SK-N-SH (cell line): ENCODE results near the gene GPR183. TPM values are rescaled to one million over a fixed set of nuclear protein-coding genes. Genes with fewer than 3 reads are reported as not detected.

Experiments used
- CTCF ChIA-PET: fragments of 300-600, 350-600 bp; formaldehyde crosslinking; extraction: SDS; loops from one replicate; lab custom pipeline; 2021; lab: Yijun Ruan, JAX
- POLR2A ChIA-PET: fragments of 350-600 bp; sonication (Branson Sonifier 250); formaldehyde crosslinking; extraction: SDS; loops from one replicate; lab custom pipeline; 2020; ENCODE audit warnings: antibody characterized with exemption, inconsistent platforms; lab: Yijun Ruan, JAX
- DNase-seq: peaks from one replicate; pipeline ENCODE4 v3.0.0; 2012
- H2AFZ ChIP-seq: fragments of 200-600 bp; sonication (generic); 2 replicates; pipeline ENCODE4 v1.8.1; 2016; ENCODE audit warnings: antibody characterized with exemption, mild to moderate bottlenecking, low read depth
- H3F3A ChIP-seq: fragments of 200-600 bp; sonication (generic); replicated peaks from 2 replicates; pipeline ENCODE3; 2016; ENCODE audit warnings: antibody characterized with exemption, mild to moderate bottlenecking; ENCODE audit not compliant: insufficient read depth
- H3K27ac ChIP-seq, 2 experiments: fragments of 200-500 bp in 1 of 2; fragments of 200-600 bp in 1 of 2; sonication (Bioruptor generic) in 1 of 2; sonication (generic), shearing (Covaris generic) in 1 of 2; 2 replicates each; pipeline versions ENCODE4 v1.5.1 to v1.6.1; 2014 to 2016; ENCODE audit warnings: low read depth in 2 of 2, inconsistent platforms in 1 of 2, low read length in 1 of 2, mild to moderate bottlenecking in 1 of 2, mixed read lengths in 1 of 2
- H3K27me3 ChIP-seq: fragments of 200-600 bp; sonication (generic), shearing (Covaris generic); 2 replicates; pipeline ENCODE4 v1.6.1; 2016; ENCODE audit warnings: mixed run types; ENCODE audit not compliant: insufficient read depth
- H3K36me3 ChIP-seq, 2 experiments: fragments of 200-500 bp in 1 of 2; fragments of 200-600 bp in 1 of 2; sonication (Bioruptor generic) in 1 of 2; sonication (generic) in 1 of 2; replicated peaks in 1 of 2; 2 replicates each; pipeline versions ENCODE3 to v1.5.1; 2014 to 2016; ENCODE audit warnings: low read length in 1 of 2, mild to moderate bottlenecking in 1 of 2; ENCODE audit not compliant: insufficient read depth in 2 of 2, control insufficient read depth in 1 of 2
- H3K4me1 ChIP-seq, 2 experiments: fragments of 200-500 bp in 1 of 2; fragments of 200-600 bp in 1 of 2; sonication (Bioruptor generic) in 1 of 2; sonication (generic), shearing (Covaris generic) in 1 of 2; 2 replicates each; pipeline versions ENCODE4 v1.5.1 to v1.6.1; 2014 to 2016; ENCODE audit warnings: low read depth in 1 of 2, low read length in 1 of 2, mixed run types in 1 of 2; ENCODE audit not compliant: insufficient read depth in 2 of 2, control insufficient read depth in 1 of 2
- H3K4me2 ChIP-seq: fragments of 200-600 bp; sonication (generic), shearing (Covaris generic); 2 replicates; pipeline ENCODE4 v1.6.1; 2017; ENCODE audit warnings: mixed run types
- H3K4me3 ChIP-seq, 2 experiments: fragments of 200-500 bp in 1 of 2; fragments of 200-600 bp in 1 of 2; sonication (Bioruptor generic) in 1 of 2; sonication (generic), shearing (Covaris generic) in 1 of 2; 2 replicates each; pipeline versions ENCODE4 v1.5.1 to v1.8.1; 2014 to 2016; ENCODE audit warnings: low read depth in 2 of 2, inconsistent platforms in 1 of 2, low read length in 1 of 2, mild to moderate bottlenecking in 1 of 2, mixed read lengths in 1 of 2, moderate library complexity in 1 of 2
- H3K79me2 ChIP-seq: fragments of 200-600 bp; sonication (generic); 2 replicates; pipeline ENCODE4 v1.8.1; 2017; ENCODE audit warnings: mild to moderate bottlenecking; ENCODE audit not compliant: insufficient read depth
- H3K9ac ChIP-seq: fragments of 200-600 bp; sonication (generic); 2 replicates; pipeline ENCODE4 v1.6.1; 2017; ENCODE audit warnings: mixed run types
- H3K9me2 ChIP-seq: fragments of 200-600 bp; sonication (generic); 2 replicates; pipeline ENCODE4 v1.6.1; 2017; ENCODE audit warnings: mixed run types
- H3K9me3 ChIP-seq: fragments of 200-600 bp; sonication (generic); 2 replicates; pipeline ENCODE4 v1.6.1; 2017; ENCODE audit warnings: mixed run types, mild to moderate bottlenecking, moderate library complexity
- H4K20me1 ChIP-seq: fragments of 200-600 bp; sonication (generic); 2 replicates; pipeline ENCODE4 v1.6.1; 2017; ENCODE audit warnings: mild to moderate bottlenecking, mixed run types; ENCODE audit not compliant: insufficient read depth
- CHD2 ChIP-seq: fragments of 150-350 bp; IDR thresholded peaks from 2 replicates; pipeline ENCODE4 v1.6.1; 2018; ENCODE audit warnings: low read length; ENCODE audit not compliant: partially characterized antibody
- ELF1 ChIP-seq: IDR thresholded peaks from 2 replicates; pipeline ENCODE4 v1.4.0; 2012
- EP300 ChIP-seq, 2 experiments: IDR thresholded peaks; 2 replicates each; pipeline versions ENCODE4 v1.4.0 to v1.6.1; 2012; ENCODE audit warnings: borderline replicate concordance in 1 of 2, low read depth in 1 of 2, low read length in 1 of 2
- EZH2phosphoT487 ChIP-seq: fragments of 200-600 bp; sonication (generic); IDR thresholded peaks from 2 replicates; pipeline ENCODE4 v1.6.1; 2017; ENCODE audit warnings: low read depth, mixed run types, mild to moderate bottlenecking, antibody characterized with exemption, moderate library complexity, borderline replicate concordance
- FOXJ3 ChIP-seq: sonication (generic); formaldehyde crosslinking; IDR thresholded peaks from 2 replicates; pipeline ENCODE4 v1.5.1; 2020; ENCODE audit warnings: mild to moderate bottlenecking, missing genetic modification reagents
- FOXM1 ChIP-seq: IDR thresholded peaks from 2 replicates; pipeline ENCODE4 v1.4.0; 2012; ENCODE audit warnings: low read depth, mild to moderate bottlenecking
- GATA2 ChIP-seq: sonication (generic); formaldehyde crosslinking; IDR thresholded peaks from 2 replicates; pipeline ENCODE4 v1.5.0; 2020; ENCODE audit warnings: mild to moderate bottlenecking, missing genetic modification reagents
- MEF2A ChIP-seq: IDR thresholded peaks from 2 replicates; pipeline ENCODE4 v1.4.0; 2012; ENCODE audit warnings: low read depth, borderline replicate concordance
- MXI1 ChIP-seq: IDR thresholded peaks from 2 replicates; pipeline ENCODE4 v1.6.1; 2012; ENCODE audit warnings: mild to moderate bottlenecking, low read depth, low read length, improper control_type of control experiment
- POLR2AphosphoS5 ChIP-seq: IDR thresholded peaks from 2 replicates; pipeline ENCODE4 v1.6.1; 2012; ENCODE audit warnings: low read depth, low read length
- RAD21 ChIP-seq: IDR thresholded peaks from 2 replicates; pipeline ENCODE4 v1.6.1; 2012; ENCODE audit warnings: mild to moderate bottlenecking, low read length
- RCOR1 ChIP-seq: fragments of 150-350 bp; IDR thresholded peaks from 2 replicates; pipeline ENCODE4 v1.6.1; 2017; ENCODE audit warnings: antibody characterized with exemption, low read length
- REST ChIP-seq: IDR thresholded peaks from 2 replicates; pipeline ENCODE4 v1.6.1; 2012; ENCODE audit warnings: mild to moderate bottlenecking, low read depth, low read length, moderate library complexity
- RFX5 ChIP-seq: IDR thresholded peaks from 2 replicates; pipeline ENCODE4 v1.6.1; 2012; ENCODE audit warnings: mild to moderate bottlenecking, improper control_type of control experiment, low read length
- RXRA ChIP-seq: IDR thresholded peaks from 2 replicates; pipeline ENCODE4 v1.4.0; 2012; ENCODE audit warnings: low read depth, mild to moderate bottlenecking, borderline replicate concordance
- SIN3A ChIP-seq: IDR thresholded peaks from 2 replicates; pipeline ENCODE4 v1.6.1; 2012; ENCODE audit warnings: low read depth, mild to moderate bottlenecking, low read length, moderate library complexity, borderline replicate concordance
- USF1 ChIP-seq: IDR thresholded peaks from 2 replicates; pipeline ENCODE4 v1.4.0; 2012; ENCODE audit warnings: low read depth, borderline replicate concordance
- YY1 ChIP-seq: IDR thresholded peaks from 2 replicates; pipeline ENCODE4 v1.4.0; 2012; ENCODE audit warnings: low read depth, mild to moderate bottlenecking
- ZBTB33 ChIP-seq: IDR thresholded peaks from 2 replicates; pipeline ENCODE4 v1.4.0; 2012; ENCODE audit warnings: low read depth, borderline replicate concordance
- WGBS: methylation state at CpG from one replicate; pipeline ENCODE4 v1.1.6; 2017; ENCODE audit warnings: low lambda C conversion rate; 5-methylcytosine and 5-hydroxymethylcytosine counted together
- polyA plus RNA-seq, 3 experiments: library from polyadenylated mRNA; depleted of rRNA; stranded (reverse); fragments of >200 nt; gene quantifications; 2 replicates each; pipeline ENCODE4 v1.2.3, GENCODE V29; 2012

The GPR183 gene
- polyA plus RNA-seq, 1 of the 3 experiments (the other 2 are of a cell fraction), result 0.07 TPM

- H3K79me2 ChIP-seq, result no peaks in the 10 kb centered on the region; the same call in 1 of the 2 replicates
- H3K9ac ChIP-seq, result no peak overlapping the region
- CTCF ChIA-PET, result interaction anchor here (0.6 to 10.4 kb wide), 25 partner anchors 8 to 312 kb away, joined by 3 to 249 read pairs (median 5); partner anchors contain the start of gene UBAC2
- no peak overlapping the region for H3K27ac ChIP-seq
- no peak overlapping the region for H3K4me2 ChIP-seq
- peaks cover 5 to 30% of the 10 kb centered on the region in 2 experiments for H3K36me3 ChIP-seq
- H3K9me3 ChIP-seq, result no peaks in the 10 kb centered on the region
- DNase-seq, result no peak
- peaks cover 3% of the 10 kb centered on the region for H3F3A ChIP-seq
- H3K9me2 ChIP-seq, result no peaks in the 10 kb centered on the region
- WGBS, result 85% methylated on average over 8 of the region's 8 CpGs
- POLR2A ChIA-PET, result no interaction called here
- no peaks in the 10 kb centered on the region for H3K4me1 ChIP-seq
- no peak overlapping the region for H3K4me3 ChIP-seq
- no peaks in the 10 kb centered on the region for H3K27me3 ChIP-seq
- H4K20me1 ChIP-seq, result no peaks in the 10 kb centered on the region
- no peak overlapping the region for H2AFZ ChIP-seq
- TF ChIP-seq SIN3A (no peak), MEF2A (no peak), REST (no peak), USF1 (no peak), RFX5 (no peak), RAD21 (no peak), RXRA (no peak), RCOR1 (no peak), MXI1 (no peak), GATA2 (no peak), ELF1 (no peak)
Measured at GRCh38 chr13:99265162-99265800, 41.9 kb downstream of the GPR183 start.

GRCh38 chr13:99264051-99264450 is 43.1 kb downstream of the GPR183 start:
- no peaks in the 10 kb centered on the region; the same call in 1 of the 2 replicates for H3K79me2 ChIP-seq
- no peak overlapping the region for H3K4me3 ChIP-seq
- WGBS, result no CpG with 5 or more reads among the region's 1 CpG
- CTCF ChIA-PET, result interaction anchor here (1.1 to 10.4 kb wide), 5 partner anchors 9 to 171 kb away, joined by 3 to 184 read pairs (median 16); partner anchors contain the start of gene UBAC2
- H3K4me2 ChIP-seq, result no peak overlapping the region
- H3K9me3 ChIP-seq, result no peaks in the 10 kb centered on the region
- no peak overlapping the region for H2AFZ ChIP-seq
- no peaks in the 10 kb centered on the region for H3F3A ChIP-seq
- no peaks in the 10 kb centered on the region for H3K9me2 ChIP-seq
- no peaks in the 10 kb centered on the region for H4K20me1 ChIP-seq
- no peaks in the 10 kb centered on the region for H3K4me1 ChIP-seq
- H3K9ac ChIP-seq, result no peak overlapping the region
- no peak overlapping the region for H3K27ac ChIP-seq
- peaks cover 7 to 34% of the 10 kb centered on the region in 2 experiments for H3K36me3 ChIP-seq
- POLR2A ChIA-PET, result interaction anchor here (1.1 kb wide), 1 partner anchor 64 kb away, joined by 3 read pairs; no protein-coding TSS in a partner anchor
- no peaks in the 10 kb centered on the region for H3K27me3 ChIP-seq
- no peak for DNase-seq
- TF ChIP-seq FOXM1 (no peak), YY1 (no peak), USF1 (no peak), FOXJ3 (CRISPR knock-in tag) (no peak), POLR2AphosphoS5 (no peak), CHD2 (no peak), ZBTB33 (no peak), EZH2phosphoT487 (no peak), EP300 (IDR thresholded peaks at IDR 0.05; ENCODE audit: borderline replicate concordance in 1 of 2, low read depth in 1 of 2, low read length in 1 of 2) (no peak)
